A549 (cell line): ENCODE data around the gene C19orf33. TPM values are rescaled to one million over a fixed set of nuclear protein-coding genes. Genes with fewer than 3 reads are reported as not detected.
A peak's percentile ranks its signal among the peaks of the same experiment; 100 is the strongest.

ENCODE experiments used
- ATAC-seq, 2 experiments: fragments of 200-7000 bp in 1 of 2; fragments of >200 bp in 1 of 2; cut with Nextera tagmentation in 1 of 2; cut with Tn5 transposase in 1 of 2; 3 replicates each; pipeline versions ENCODE4 v1.8.0 to v1.9.1; 2018 to 2020; ENCODE audit warnings: mild to moderate bottlenecking in 1 of 2, moderate library complexity in 1 of 2
- CTCF ChIA-PET: fragments of 300-600 bp; sonication (Branson Sonifier 250); formaldehyde crosslinking; extraction: SDS; loops from one replicate; lab custom pipeline; 2021; ENCODE audit warnings: antibody characterized with exemption, inconsistent platforms; lab: Yijun Ruan, JAX
- POLR2A ChIA-PET: fragments of 350-600 bp; formaldehyde crosslinking; extraction: SDS; loops from one replicate; lab custom pipeline; 2021; ENCODE audit warnings: antibody characterized with exemption, inconsistent platforms; lab: Yijun Ruan, JAX
- DNase-seq, 2 experiments: peaks; one replicate each; pipeline versions ENCODE4 v3.0.0 to v3.0.0-alpha.2; 2011 to 2016; ENCODE audit warnings: low read depth in 1 of 2, low spot score in 1 of 2
- FAIRE-seq: peaks from 2 replicates; lab custom pipeline; 2011; peaks lifted over from hg19 to GRCh38; lab: Jason Lieb, UNC
- H3K27ac ChIP-seq, 2 experiments: fragments of >200 bp; sonication (Bioruptor Twin); formaldehyde crosslinking; 3 replicates each; pipeline ENCODE4 v1.5.1; 2016 to 2017
- H3K4me1 ChIP-seq: fragments of >200 bp; sonication (Bioruptor Twin); formaldehyde crosslinking; 3 replicates; pipeline ENCODE4 v1.6.1; 2016
- H3K4me2 ChIP-seq: fragments of >200 bp; sonication (Bioruptor Twin); formaldehyde crosslinking; 3 replicates; pipeline ENCODE4 v1.6.1; 2016
- H3K4me3 ChIP-seq: fragments of >200 bp; sonication (Bioruptor Twin); formaldehyde crosslinking; 3 replicates; pipeline ENCODE4 v1.5.1; 2016
- H3K9me3 ChIP-seq: fragments of >200 bp; sonication (Bioruptor Twin); formaldehyde crosslinking; 3 replicates; pipeline ENCODE4 v1.6.1; 2016
- BHLHE40 ChIP-seq: IDR thresholded peaks from 2 replicates; pipeline ENCODE4 v1.6.1; 2012; ENCODE audit warnings: low read depth, low read length, inconsistent platforms
- EHF ChIP-seq: fragments of 250-450 bp; sonication (Bioruptor Pico); IDR thresholded peaks from 2 replicates; pipeline ENCODE4 v1.5.0; 2020; ENCODE audit warnings: mild to moderate bottlenecking
- ESRRA ChIP-seq: fragments of 150-350 bp; IDR thresholded peaks from 2 replicates; pipeline ENCODE4 v1.6.1; 2014; ENCODE audit warnings: mild to moderate bottlenecking, low read length, borderline replicate concordance
- FOSL2 ChIP-seq, 2 experiments: fragments of 450-650 bp in 1 of 2; fragments of >200 bp in 1 of 2; sonication (Bioruptor Twin) in 1 of 2; formaldehyde crosslinking; IDR thresholded peaks; 2 replicates each; pipeline versions ENCODE4 v1.5.0 to v1.6.1; 2016 to 2020; ENCODE audit warnings: mild to moderate bottlenecking in 1 of 2, moderate library complexity in 1 of 2
- JUNB ChIP-seq: fragments of >200 bp; sonication (Bioruptor Twin); formaldehyde crosslinking; IDR thresholded peaks from 2 replicates; pipeline ENCODE4 v1.6.1; 2016
- KDM1A ChIP-seq: fragments of 200-600 bp; sonication (generic); IDR thresholded peaks from 2 replicates; pipeline ENCODE4 v1.6.1; 2016; ENCODE audit warnings: low read depth, mild to moderate bottlenecking
- KDM5A ChIP-seq: fragments of 200-600 bp; sonication (generic); IDR thresholded peaks from 2 replicates; pipeline ENCODE4 v1.6.1; 2016; ENCODE audit warnings: antibody characterized with exemption, mild to moderate bottlenecking
- MYC ChIP-seq: IDR thresholded peaks from 2 replicates; pipeline ENCODE4 v1.6.1; 2012; ENCODE audit warnings: mild to moderate bottlenecking, inconsistent platforms, low read length, improper control_type of control experiment, borderline replicate concordance
- NFE2L2 ChIP-seq: fragments of 150-350 bp; conservative IDR thresholded peaks from 2 replicates; pipeline ENCODE4 v1.6.1; 2014; ENCODE audit warnings: low read length
- NPAS2 ChIP-seq: fragments of 250-450 bp; sonication (Bioruptor Pico); IDR thresholded peaks from 2 replicates; pipeline ENCODE4 v1.8.0; 2022; ENCODE audit warnings: mild to moderate bottlenecking, moderate library complexity, borderline replicate concordance
- PHF8 ChIP-seq: fragments of 200-600 bp; sonication (generic); IDR thresholded peaks from 2 replicates; pipeline ENCODE4 v1.6.1; 2016; ENCODE audit warnings: low read depth, mild to moderate bottlenecking, antibody characterized with exemption, moderate library complexity, borderline replicate concordance
- RAD21 ChIP-seq, 2 experiments: fragments of >200 bp in 1 of 2; sonication (Bioruptor Twin) in 1 of 2; formaldehyde crosslinking in 1 of 2; IDR thresholded peaks in 1 of 2; conservative IDR thresholded peaks in 1 of 2; 2 replicates in 1 of 2; 3 replicates in 1 of 2; pipeline ENCODE4 v1.6.1; 2012 to 2018; ENCODE audit warnings: inconsistent platforms in 1 of 2
- RCOR1 ChIP-seq: fragments of 150-350 bp; IDR thresholded peaks from 2 replicates; pipeline ENCODE4 v1.6.1; 2014; ENCODE audit warnings: antibody characterized with exemption, low read length, low read depth
- SREBF2 ChIP-seq: fragments of 450-650 bp; IDR thresholded peaks from 2 replicates; pipeline ENCODE4 v1.6.1; 2014; ENCODE audit warnings: mild to moderate bottlenecking, moderate library complexity
- TP53 ChIP-seq: fragments of 250-450 bp; sonication (Bioruptor Pico); IDR thresholded peaks from 2 replicates; pipeline ENCODE4 v1.5.0; 2021; ENCODE audit warnings: mild to moderate bottlenecking, moderate library complexity
- ZFP36 ChIP-seq: fragments of 450-650 bp; IDR thresholded peaks from 2 replicates; pipeline ENCODE4 v1.6.1; 2014; ENCODE audit warnings: borderline replicate concordance; ENCODE audit not compliant: partially characterized antibody
- ZNF302 ChIP-seq: fragments of 250-450 bp; sonication (Bioruptor Pico); IDR thresholded peaks from 2 replicates; pipeline ENCODE4 v1.9.0; 2021; ENCODE audit warnings: inconsistent platforms, mild to moderate bottlenecking, moderate library complexity
- ZSCAN20 ChIP-seq: fragments of 250-450 bp; sonication (Bioruptor Pico); IDR thresholded peaks from 2 replicates; pipeline ENCODE4 v1.8.0; 2022; ENCODE audit warnings: mild to moderate bottlenecking, moderate library complexity
- WGBS: methylation state at CpG from one replicate; pipeline ENCODE4 v1.1.6; 2017; ENCODE audit errors: missing lambda C conversion rate; 5-methylcytosine and 5-hydroxymethylcytosine counted together
- polyA plus RNA-seq, 4 experiments: library from polyadenylated mRNA; depleted of rRNA in 3 of 4; stranded (reverse); fragments of >200 nt; fragmentation: RNase III in 1 of 4; extraction: RNeasy Plus Mini Kit Qiagen cat#74134 plus additional on column Dnase treatment in 1 of 4; gene quantifications; 2 replicates in 3 of 4; 3 replicates in 1 of 4; pipeline ENCODE4 v1.2.3, GENCODE V29; 2011 to 2017
- TF ChIP-seq, protein P1 (sequence below): fragments of 200-600 bp; sonication (generic); IDR thresholded peaks from 2 replicates; pipeline ENCODE4 v1.6.1; 2016; ENCODE audit warnings: antibody characterized with exemption, mild to moderate bottlenecking, moderate library complexity
- TF ChIP-seq, protein P2 (sequence below): fragments of >200 bp; sonication (Bioruptor Twin); formaldehyde crosslinking; IDR thresholded peaks from 3 replicates; pipeline ENCODE4 v1.6.1; 2016
- TF ChIP-seq, protein P3 (sequence below): fragments of >200 bp; sonication (Bioruptor Twin); formaldehyde crosslinking; IDR thresholded peaks from 2 replicates; pipeline ENCODE4 v1.6.1; 2016
- TF ChIP-seq, protein P4 (sequence below): fragments of 250-450 bp; sonication (Bioruptor Pico); IDR thresholded peaks from 2 replicates; pipeline ENCODE4 v1.5.0; 2021; ENCODE audit warnings: mild to moderate bottlenecking, moderate library complexity, borderline replicate concordance

The C19orf33 gene
- polyA plus RNA-seq, 2 of the 4 experiments (the other 2 are of a cell fraction) = 302 to 489 TPM

DNA sequence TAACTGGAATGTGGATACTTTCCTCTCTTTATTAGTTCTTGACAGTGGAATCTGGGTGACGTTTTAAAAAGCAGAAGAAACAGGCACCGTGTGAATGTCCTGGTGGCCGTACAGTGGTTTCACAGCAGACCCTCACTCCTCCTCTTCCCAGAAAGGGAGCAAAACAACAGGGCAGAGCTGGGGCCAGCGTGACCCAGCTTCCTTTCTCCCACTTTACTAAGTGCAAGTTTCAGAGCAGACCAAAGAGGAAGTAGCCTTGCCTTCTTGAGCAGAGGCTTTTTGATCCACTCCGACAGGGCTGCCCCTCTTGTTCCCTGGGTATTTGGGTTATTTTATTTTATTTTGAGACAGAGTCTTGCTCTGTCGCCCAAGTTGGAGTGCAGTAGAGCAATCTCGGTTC lies 19.6 kb upstream of the C19orf33 start:
- 93% methylated on average over 7 of the region's 7 CpGs for WGBS
- ChIA-PET CTCF (interaction anchor here (0.6 to 17.0 kb wide), 9 partner anchors 13 to 501 kb away, joined by 3 to 259 read pairs (median 6); partner anchors contain the start of genes CATSPERG, KCNK6, PPP1R14A and SPINT2), POLR2A (interaction anchor here (2.5 kb wide), 1 partner anchor 20 kb away, joined by 13 read pairs; the partner anchor contains the start of gene C19orf33)
- ATAC-seq (no peak), FAIRE-seq (no peak), DNase-seq (no peak)
- Histone ChIP-seq H3K4me3 (no peak overlapping the region), H3K27ac (no peak overlapping the region), H3K4me1 (peaks cover 7% of the 10 kb centered on the region; the same call in 1 of the 3 replicates), H3K9me3 (no peaks in the 10 kb centered on the region), H3K4me2 (no peak overlapping the region)
- TF ChIP-seq ZFP36 = no peak
- TF ChIP-seq, protein P1, sequence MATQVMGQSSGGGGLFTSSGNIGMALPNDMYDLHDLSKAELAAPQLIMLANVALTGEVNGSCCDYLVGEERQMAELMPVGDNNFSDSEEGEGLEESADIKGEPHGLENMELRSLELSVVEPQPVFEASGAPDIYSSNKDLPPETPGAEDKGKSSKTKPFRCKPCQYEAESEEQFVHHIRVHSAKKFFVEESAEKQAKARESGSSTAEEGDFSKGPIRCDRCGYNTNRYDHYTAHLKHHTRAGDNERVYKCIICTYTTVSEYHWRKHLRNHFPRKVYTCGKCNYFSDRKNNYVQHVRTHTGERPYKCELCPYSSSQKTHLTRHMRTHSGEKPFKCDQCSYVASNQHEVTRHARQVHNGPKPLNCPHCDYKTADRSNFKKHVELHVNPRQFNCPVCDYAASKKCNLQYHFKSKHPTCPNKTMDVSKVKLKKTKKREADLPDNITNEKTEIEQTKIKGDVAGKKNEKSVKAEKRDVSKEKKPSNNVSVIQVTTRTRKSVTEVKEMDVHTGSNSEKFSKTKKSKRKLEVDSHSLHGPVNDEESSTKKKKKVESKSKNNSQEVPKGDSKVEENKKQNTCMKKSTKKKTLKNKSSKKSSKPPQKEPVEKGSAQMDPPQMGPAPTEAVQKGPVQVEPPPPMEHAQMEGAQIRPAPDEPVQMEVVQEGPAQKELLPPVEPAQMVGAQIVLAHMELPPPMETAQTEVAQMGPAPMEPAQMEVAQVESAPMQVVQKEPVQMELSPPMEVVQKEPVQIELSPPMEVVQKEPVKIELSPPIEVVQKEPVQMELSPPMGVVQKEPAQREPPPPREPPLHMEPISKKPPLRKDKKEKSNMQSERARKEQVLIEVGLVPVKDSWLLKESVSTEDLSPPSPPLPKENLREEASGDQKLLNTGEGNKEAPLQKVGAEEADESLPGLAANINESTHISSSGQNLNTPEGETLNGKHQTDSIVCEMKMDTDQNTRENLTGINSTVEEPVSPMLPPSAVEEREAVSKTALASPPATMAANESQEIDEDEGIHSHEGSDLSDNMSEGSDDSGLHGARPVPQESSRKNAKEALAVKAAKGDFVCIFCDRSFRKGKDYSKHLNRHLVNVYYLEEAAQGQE = no peak
- TF ChIP-seq KDM5A = no peak
- TF ChIP-seq PHF8 = no peak
- TF ChIP-seq KDM1A = no peak
- TF ChIP-seq FOSL2 (IDR thresholded peaks at IDR 0.05) = no peak
- no peak for TF ChIP-seq FOSL2 (CRISPR knock-in tag; IDR thresholded peaks at IDR 0.05)
- TF ChIP-seq MYC = no peak
- no peak for TF ChIP-seq EHF (CRISPR knock-in tag)
- TF ChIP-seq ESRRA = no peak
- TF ChIP-seq RCOR1 = no peak
- TF ChIP-seq TP53 (CRISPR knock-in tag) = no peak
- TF ChIP-seq ZSCAN20 (CRISPR knock-in tag) = no peak
- no peak for TF ChIP-seq RAD21 (conservative IDR thresholded peaks at IDR 0.05 in 1 of 2, IDR thresholded peaks at IDR 0.05 in 1 of 2)
- TF ChIP-seq, protein P2, sequence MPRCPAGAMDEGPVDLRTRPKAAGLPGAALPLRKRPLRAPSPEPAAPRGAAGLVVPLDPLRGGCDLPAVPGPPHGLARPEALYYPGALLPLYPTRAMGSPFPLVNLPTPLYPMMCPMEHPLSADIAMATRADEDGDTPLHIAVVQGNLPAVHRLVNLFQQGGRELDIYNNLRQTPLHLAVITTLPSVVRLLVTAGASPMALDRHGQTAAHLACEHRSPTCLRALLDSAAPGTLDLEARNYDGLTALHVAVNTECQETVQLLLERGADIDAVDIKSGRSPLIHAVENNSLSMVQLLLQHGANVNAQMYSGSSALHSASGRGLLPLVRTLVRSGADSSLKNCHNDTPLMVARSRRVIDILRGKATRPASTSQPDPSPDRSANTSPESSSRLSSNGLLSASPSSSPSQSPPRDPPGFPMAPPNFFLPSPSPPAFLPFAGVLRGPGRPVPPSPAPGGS = no peak
- no peak for TF ChIP-seq NFE2L2
- TF ChIP-seq, protein P3, sequence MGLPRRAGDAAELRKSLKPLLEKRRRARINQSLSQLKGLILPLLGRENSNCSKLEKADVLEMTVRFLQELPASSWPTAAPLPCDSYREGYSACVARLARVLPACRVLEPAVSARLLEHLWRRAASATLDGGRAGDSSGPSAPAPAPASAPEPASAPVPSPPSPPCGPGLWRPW = no peak
- TF ChIP-seq SREBF2 = no peak
- no peak for TF ChIP-seq NPAS2
- no peak for TF ChIP-seq ZNF302
- TF ChIP-seq JUNB = no peak

DNA sequence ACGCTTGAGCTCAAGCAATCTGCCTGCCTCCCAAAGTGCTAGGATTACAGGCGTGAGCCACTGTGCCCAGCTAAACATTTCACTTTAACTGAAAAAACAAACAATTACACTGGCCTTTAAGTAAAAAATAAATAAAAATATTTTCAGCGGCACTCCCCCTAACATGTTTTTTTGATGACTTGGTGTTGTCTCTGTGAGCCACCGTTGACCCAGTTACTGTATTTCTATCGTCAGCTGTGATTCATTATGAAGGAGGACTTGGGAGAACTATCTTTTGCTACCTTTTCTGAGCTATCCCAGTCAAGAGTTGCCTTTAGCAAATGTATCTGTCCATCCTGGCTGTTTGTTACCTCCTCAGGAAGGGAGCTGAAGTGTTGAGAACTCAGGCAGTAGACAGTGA lies 18.5 kb upstream of the C19orf33 start:
- FAIRE-seq (peak; percentile 56), ATAC-seq (no peak), DNase-seq (no peak)
- Histone ChIP-seq H3K27ac (no peak overlapping the region), H3K4me2 (no peak overlapping the region), H3K9me3 (no peaks in the 10 kb centered on the region), H3K4me3 (no peak overlapping the region), H3K4me1 (peaks cover 17% of the 10 kb centered on the region)
- CTCF ChIA-PET = interaction anchor here (0.9 to 17.0 kb wide), 13 partner anchors 12 to 68 kb away, joined by 3 to 259 read pairs (median 6); partner anchors contain the start of genes CATSPERG, KCNK6, PPP1R14A and SPINT2
- TF ChIP-seq, protein P4, sequence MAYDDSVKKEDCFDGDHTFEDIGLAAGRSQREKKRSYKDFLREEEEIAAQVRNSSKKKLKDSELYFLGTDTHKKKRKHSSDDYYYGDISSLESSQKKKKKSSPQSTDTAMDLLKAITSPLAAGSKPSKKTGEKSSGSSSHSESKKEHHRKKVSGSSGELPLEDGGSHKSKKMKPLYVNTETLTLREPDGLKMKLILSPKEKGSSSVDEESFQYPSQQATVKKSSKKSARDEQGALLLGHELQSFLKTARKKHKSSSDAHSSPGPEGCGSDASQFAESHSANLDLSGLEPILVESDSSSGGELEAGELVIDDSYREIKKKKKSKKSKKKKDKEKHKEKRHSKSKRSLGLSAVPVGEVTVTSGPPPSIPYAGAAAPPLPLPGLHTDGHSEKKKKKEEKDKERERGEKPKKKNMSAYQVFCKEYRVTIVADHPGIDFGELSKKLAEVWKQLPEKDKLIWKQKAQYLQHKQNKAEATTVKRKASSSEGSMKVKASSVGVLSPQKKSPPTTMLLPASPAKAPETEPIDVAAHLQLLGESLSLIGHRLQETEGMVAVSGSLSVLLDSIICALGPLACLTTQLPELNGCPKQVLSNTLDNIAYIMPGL (CRISPR knock-in tag) = no peak
- no peak for TF ChIP-seq BHLHE40
- TF ChIP-seq, protein P1 = no peak
- POLR2A ChIA-PET = interaction anchor here (1.0 to 2.5 kb wide), 3 partner anchors 9 to 19 kb away, joined by 3 to 13 read pairs (median 5); partner anchors contain the start of gene C19orf33
- 58% methylated on average over 5 of the region's 5 CpGs for WGBS
